Neutrophil (primary cell): ENCODE data around the gene SNTG2.

Experiments
- H3K27ac ChIP-seq: fragments of 200-600 bp; sonication (generic); 2 replicates; pipeline ENCODE4 v1.5.1; 2016; ENCODE audit warnings: mild to moderate bottlenecking, moderate library complexity
- H3K27me3 ChIP-seq: fragments of 200-600 bp; sonication (generic); 2 replicates; pipeline ENCODE4 v1.6.0; 2016; ENCODE audit warnings: mild to moderate bottlenecking
- H3K36me3 ChIP-seq: fragments of 200-600 bp; sonication (generic); 2 replicates; pipeline ENCODE4 v1.5.1; 2017
- H3K4me1 ChIP-seq, 2 experiments: fragments of 200-600 bp in 1 of 2; sonication (generic) in 1 of 2; 1 replicate in 1 of 2; 2 replicates in 1 of 2; pipeline versions ENCODE4 v1.5.1 to v1.6.1; 2013 to 2016; ENCODE audit warnings: low read depth in 1 of 2, low read length in 1 of 2, mild to moderate bottlenecking in 1 of 2, moderate library complexity in 1 of 2; ENCODE audit not compliant: control insufficient read depth in 1 of 2, insufficient read depth in 1 of 2
- H3K4me3 ChIP-seq, 2 experiments: fragments of 200-600 bp in 1 of 2; sonication (generic) in 1 of 2; 1 replicate in 1 of 2; 2 replicates in 1 of 2; pipeline ENCODE4 v1.5.1; 2013 to 2016; ENCODE audit warnings: low read depth in 1 of 2, low read length in 1 of 2, mild to moderate bottlenecking in 1 of 2, moderate library complexity in 1 of 2
- H3K9me3 ChIP-seq: fragments of 200-600 bp; sonication (generic); 2 replicates; pipeline ENCODE4 v1.5.1; 2016
- CTCF ChIP-seq: fragments of 200-600 bp; sonication (generic); IDR thresholded peaks from 2 replicates; pipeline ENCODE4 v1.5.1; 2016; ENCODE audit warnings: antibody characterized with exemption

The SNTG2 gene

DNA sequence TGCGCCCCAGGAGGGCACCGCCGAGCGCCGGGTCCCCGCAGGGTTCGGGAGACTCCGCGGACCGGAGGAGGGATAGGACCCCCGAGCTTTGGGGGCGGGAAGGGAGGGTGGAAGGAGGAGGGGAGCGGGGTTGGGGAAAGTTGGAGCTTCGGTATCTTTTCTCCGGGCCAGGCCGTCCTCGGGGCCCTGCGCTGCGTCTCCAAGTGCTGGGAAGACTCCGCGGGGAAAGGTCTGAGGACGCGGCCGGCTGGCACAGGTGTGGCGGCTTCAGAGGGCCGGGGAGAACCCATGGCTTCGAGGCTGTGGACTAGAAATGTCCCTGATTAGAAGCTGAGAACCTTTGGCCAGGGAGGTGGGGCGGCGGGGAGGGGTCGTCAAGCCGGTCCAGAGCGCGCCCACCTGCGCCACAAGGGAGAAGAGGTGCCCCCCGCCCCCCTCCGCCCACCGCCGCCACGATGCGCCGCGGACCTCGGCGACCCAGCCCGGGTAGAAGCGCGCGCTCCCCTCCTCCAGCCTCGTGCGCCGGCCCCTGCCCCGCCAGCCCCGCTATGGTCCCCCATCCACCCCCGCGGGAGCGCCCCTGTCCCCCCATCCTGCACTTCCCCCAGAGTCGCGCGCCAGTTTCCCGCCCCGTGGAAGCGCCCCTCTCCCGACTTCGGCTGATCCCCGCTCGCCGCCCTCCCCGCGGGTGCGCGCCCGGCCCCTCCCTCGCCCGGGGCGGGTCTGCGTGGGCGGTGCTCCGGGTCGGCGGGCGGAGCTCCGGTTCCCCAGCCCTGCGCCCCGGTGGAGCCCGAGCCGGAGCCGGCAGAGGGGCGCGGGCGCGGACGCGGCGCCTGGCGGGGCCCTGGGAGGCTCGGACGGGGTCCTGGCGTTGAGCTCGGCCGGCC, at the start of gene SNTG2:
SNTG2 (plus strand) TSS at position 770 of the 887 bp plus-strand sequence. CDS start 148 bp downstream, outside the sequence.
- no peak within 1 kb of the TSS for H3K27ac ChIP-seq
- TF ChIP-seq CTCF, result no peak
- H3K36me3 ChIP-seq, result no peaks in the 10 kb centered on the region
- no peaks in the 10 kb centered on the region for H3K9me3 ChIP-seq
- peaks cover 95% of the 10 kb centered on the region for H3K27me3 ChIP-seq
- no peak within 1 kb of the TSS for H3K4me3 ChIP-seq
- H3K4me1 ChIP-seq, result no peaks in the 10 kb centered on the region

DNA sequence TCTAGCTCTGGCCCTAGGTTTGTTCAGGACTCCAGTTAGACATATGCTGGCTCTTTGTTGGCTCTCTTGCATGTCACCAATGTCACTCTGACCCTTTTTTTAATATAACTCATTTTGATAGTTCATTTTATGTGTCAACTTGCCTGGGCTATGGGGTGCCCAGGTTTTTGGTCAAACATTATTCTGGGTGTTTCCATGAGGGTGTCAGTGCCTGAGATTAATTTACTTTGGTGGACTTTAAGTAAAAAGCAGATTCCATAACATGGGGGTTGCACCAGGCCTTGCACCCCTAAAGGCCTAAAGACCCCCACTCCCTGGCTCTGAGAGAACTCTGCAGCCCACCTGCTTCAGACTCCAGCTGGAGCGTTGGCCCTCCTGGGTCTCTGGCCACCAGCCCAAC, 48.1 kb upstream of the SNTG2 start:
- no peaks in the 10 kb centered on the region for H3K36me3 ChIP-seq
- H3K9me3 ChIP-seq, result no peaks in the 10 kb centered on the region
- H3K4me3 ChIP-seq, result no peak overlapping the region
- no peaks in the 10 kb centered on the region for H3K27me3 ChIP-seq
- no peak for TF ChIP-seq CTCF
- H3K4me1 ChIP-seq, result no peaks in the 10 kb centered on the region
- no peak overlapping the region for H3K27ac ChIP-seq

- Histone ChIP-seq H3K4me1 (no peaks in the 10 kb centered on the region), H3K9me3 (no peaks in the 10 kb centered on the region), H3K36me3 (no peaks in the 10 kb centered on the region), H3K27ac (no peak overlapping the region), H3K4me3 (no peak overlapping the region), H3K27me3 (no peaks in the 10 kb centered on the region)
- no peak for TF ChIP-seq CTCF
Observed at GRCh38 chr2:903223-903900, 47.3 kb upstream of the SNTG2 start.

DNA sequence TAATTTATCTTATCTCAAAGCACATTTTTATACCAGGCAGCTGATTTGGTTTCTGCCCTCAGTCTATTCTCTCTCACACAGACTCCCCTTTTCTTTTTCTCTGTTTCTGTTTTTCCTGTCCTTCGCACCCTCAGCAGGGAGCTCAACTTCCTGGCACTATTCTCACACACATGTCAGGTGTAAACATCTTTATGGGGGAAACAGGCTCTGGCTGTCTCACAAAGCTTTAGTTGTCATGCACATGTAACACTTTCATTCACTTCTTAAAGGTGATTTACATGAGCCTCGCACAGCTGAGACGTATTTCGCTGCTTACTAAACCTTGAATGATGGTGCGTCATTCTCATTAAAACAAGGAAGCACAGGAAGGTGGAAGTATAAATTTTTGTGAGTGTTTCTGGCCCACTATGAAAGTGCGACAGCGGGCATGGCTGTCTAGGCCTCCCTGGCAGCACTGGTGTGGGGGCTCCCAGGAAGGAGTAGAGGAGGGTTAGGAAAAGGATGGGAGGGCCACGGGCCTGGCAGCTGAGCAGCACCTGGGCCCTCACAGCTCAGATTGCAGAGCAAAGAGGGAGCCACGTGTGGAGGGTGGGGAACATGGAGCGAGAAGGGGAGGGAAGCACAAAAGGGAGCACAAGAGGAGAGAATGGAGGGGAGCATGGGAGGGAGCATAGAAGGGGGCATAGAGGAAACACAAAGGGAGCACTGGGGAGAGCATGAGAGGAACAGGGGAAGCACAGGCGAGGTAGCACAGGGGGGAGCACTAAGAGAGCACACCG, 46.2 kb upstream of the SNTG2 start:
- no peaks in the 10 kb centered on the region for H3K27me3 ChIP-seq
- no peak for TF ChIP-seq CTCF
- H3K9me3 ChIP-seq, result no peaks in the 10 kb centered on the region
- no peaks in the 10 kb centered on the region for H3K4me1 ChIP-seq
- H3K36me3 ChIP-seq, result no peaks in the 10 kb centered on the region
- no peak overlapping the region for H3K27ac ChIP-seq
- no peak overlapping the region for H3K4me3 ChIP-seq

- Histone ChIP-seq H3K4me3 (no peak overlapping the region), H3K27me3 (no peaks in the 10 kb centered on the region), H3K36me3 (no peaks in the 10 kb centered on the region), H3K27ac (no peak overlapping the region), H3K4me1 (no peaks in the 10 kb centered on the region), H3K9me3 (no peaks in the 10 kb centered on the region)
- no peak for TF ChIP-seq CTCF
Observed at GRCh38 chr2:905091-905832, 45.4 kb upstream of the SNTG2 start.
